ENCODE measurements around the gene NFATC3.

The NFATC3 gene

GRCh38 chr16:68249371-68249770 lies 164.2 kb downstream of the NFATC3 start:
- no peak for DNase-seq
- TF ChIP-seq GATA1 (IDR thresholded peaks at IDR 0.05; ENCODE audit: low read depth, low read length) (no peak), POLR2A (IDR thresholded peaks at IDR 0.05; ENCODE audit: low read length) (no peak)

DNA sequence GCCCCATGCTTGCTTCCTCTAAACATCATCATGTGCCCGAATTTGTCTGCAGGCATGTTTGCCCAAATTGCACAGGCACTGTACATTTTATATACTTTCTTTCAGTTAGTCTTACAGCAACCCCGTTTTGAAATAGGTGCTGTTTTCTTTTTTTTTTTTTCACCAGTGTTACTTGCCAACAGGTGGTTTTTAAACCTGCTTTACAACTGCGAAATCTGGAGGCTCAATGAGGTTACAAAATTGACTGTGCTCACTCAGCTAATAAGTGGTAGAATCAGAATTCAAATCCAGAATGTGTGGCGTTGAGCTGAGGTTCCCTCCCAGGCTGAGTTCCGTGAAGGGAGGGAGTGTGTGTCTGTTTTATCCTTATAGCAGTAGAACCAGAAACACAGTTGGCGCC lies 165.8 kb downstream of the NFATC3 start:
- DNase-seq: no peak
- no peak for TF ChIP-seq POLR2A (IDR thresholded peaks at IDR 0.05; ENCODE audit: low read length)
- no peak for TF ChIP-seq GATA1 (IDR thresholded peaks at IDR 0.05; ENCODE audit: low read depth, low read length)

GRCh38 chr16:68251832-68252231 lies 166.7 kb downstream of the NFATC3 start:
- DNase-seq: no peak

GRCh38 chr16:68252383-68252782 lies 167.2 kb downstream of the NFATC3 start:
- DNase-seq: no peak
- TF ChIP-seq POLR2A (IDR thresholded peaks at IDR 0.05; ENCODE audit: low read length): no peak
- TF ChIP-seq GATA1 (IDR thresholded peaks at IDR 0.05; ENCODE audit: low read depth, low read length): no peak

More at GRCh38 chr16:68251832-68252231, 166.7 kb downstream of the NFATC3 start:
- TF ChIP-seq GATA1 (IDR thresholded peaks at IDR 0.05; ENCODE audit: low read depth, low read length) (no peak), POLR2A (IDR thresholded peaks at IDR 0.05; ENCODE audit: low read length) (no peak)

DNA sequence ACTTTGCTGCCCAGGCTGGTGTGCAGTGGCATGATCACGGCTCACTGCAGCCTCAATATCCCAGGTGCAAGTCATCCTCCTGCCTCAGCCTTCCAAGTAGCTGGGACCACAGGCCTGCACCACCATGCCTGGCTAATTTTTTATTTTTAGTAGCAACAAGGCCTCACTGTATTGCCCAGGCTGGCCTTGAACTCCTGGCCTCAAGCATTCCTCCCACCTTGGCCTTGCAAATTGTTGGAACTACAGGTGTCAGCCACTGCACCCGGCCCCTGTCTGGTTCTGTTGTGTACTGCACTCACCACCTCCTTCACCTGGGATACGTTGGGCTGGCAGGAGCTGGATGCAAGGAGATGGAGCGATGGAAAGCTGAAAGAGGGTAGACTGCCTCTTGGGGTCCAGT lies 168.6 kb downstream of the NFATC3 start:
- DNase-seq: no peak
- TF ChIP-seq GATA1 (IDR thresholded peaks at IDR 0.05; ENCODE audit: low read depth, low read length) (no peak), POLR2A (IDR thresholded peaks at IDR 0.05; ENCODE audit: low read length) (no peak)

GRCh38 chr16:68255712-68256111 lies 170.5 kb downstream of the NFATC3 start:
- no peak for TF ChIP-seq POLR2A (IDR thresholded peaks at IDR 0.05; ENCODE audit: low read length)
- no peak for DNase-seq

GRCh38 chr16:68257251-68257905 lies 172.2 kb downstream of the NFATC3 start:
- DNase-seq: no peak
- no peak for TF ChIP-seq GATA1 (IDR thresholded peaks at IDR 0.05; ENCODE audit: low read depth, low read length)

- DNase-seq: peak in 1 of 2 experiments; percentile 18
- TF ChIP-seq POLR2A (IDR thresholded peaks at IDR 0.05; ENCODE audit: low read length) (no peak), GATA1 (IDR thresholded peaks at IDR 0.05; ENCODE audit: low read depth, low read length) (no peak)
Observed at GRCh38 chr16:68257906-68258800, 173.0 kb downstream of the NFATC3 start.

DNA sequence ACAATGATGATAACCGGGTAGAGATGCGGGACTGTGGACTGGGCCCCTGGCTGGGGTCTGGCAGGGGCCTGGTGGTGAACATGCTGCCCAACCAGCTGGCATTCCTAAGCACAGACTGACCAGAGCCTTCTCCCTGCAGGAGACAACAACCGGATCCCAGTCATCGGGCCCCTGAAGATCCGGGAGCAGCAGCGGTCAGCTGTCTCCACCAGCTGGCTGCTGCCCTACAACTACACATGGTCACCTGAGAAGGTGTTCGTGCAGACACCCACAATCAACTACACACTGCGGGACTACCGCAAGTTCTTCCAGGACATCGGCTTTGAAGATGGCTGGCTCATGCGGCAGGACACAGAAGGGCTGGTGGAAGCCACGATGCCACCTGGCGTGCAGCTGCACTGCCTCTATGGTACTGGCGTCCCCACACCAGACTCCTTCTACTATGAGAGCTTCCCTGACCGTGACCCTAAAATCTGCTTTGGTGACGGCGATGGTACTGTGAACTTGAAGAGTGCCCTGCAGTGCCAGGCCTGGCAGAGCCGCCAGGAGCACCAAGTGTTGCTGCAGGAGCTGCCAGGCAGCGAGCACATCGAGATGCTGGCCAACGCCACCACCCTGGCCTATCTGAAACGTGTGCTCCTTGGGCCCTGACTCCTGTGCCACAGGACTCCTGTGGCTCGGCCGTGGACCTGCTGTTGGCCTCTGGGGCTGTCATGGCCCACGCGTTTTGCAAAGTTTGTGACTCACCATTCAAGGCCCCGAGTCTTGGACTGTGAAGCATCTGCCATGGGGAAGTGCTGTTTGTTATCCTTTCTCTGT lies 174.0 kb downstream of the NFATC3 start:
- no peak for TF ChIP-seq POLR2A (IDR thresholded peaks at IDR 0.05; ENCODE audit: low read length)
- no peak for TF ChIP-seq GATA1 (IDR thresholded peaks at IDR 0.05; ENCODE audit: low read depth, low read length)
- DNase-seq: no peak

DNA sequence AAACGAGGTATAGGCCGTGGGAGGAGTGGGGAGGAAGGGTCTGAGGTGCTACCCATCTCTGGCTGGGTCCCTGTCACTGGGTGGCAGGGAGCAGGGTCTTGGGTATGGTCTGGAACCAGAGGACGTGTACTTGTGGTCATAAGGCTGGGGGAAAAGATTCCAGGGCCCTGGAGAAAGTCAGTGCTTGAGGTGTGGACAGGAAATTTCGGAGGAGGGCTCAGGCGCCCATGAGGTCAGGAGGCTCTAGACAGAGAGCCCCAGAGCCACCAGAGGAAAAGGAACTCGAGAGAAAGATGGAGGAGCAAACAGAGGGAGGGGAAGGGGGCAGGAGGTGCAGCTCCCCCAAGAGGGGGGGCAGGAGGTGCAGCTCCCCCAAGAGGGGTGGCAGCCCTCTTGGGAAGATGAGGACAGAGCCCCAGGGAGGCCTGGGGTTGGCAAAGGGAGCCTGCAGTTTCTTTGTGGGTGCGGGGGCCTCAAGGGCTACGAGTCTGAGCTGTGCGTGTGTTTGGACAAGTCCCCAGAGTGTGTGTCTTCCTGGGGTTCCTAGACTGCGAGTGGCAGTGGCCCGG lies 178.5 kb downstream of the NFATC3 start:
- no peak for TF ChIP-seq GATA1 (IDR thresholded peaks at IDR 0.05; ENCODE audit: low read depth, low read length)
- no peak for TF ChIP-seq POLR2A (IDR thresholded peaks at IDR 0.05; ENCODE audit: low read length)

DNA sequence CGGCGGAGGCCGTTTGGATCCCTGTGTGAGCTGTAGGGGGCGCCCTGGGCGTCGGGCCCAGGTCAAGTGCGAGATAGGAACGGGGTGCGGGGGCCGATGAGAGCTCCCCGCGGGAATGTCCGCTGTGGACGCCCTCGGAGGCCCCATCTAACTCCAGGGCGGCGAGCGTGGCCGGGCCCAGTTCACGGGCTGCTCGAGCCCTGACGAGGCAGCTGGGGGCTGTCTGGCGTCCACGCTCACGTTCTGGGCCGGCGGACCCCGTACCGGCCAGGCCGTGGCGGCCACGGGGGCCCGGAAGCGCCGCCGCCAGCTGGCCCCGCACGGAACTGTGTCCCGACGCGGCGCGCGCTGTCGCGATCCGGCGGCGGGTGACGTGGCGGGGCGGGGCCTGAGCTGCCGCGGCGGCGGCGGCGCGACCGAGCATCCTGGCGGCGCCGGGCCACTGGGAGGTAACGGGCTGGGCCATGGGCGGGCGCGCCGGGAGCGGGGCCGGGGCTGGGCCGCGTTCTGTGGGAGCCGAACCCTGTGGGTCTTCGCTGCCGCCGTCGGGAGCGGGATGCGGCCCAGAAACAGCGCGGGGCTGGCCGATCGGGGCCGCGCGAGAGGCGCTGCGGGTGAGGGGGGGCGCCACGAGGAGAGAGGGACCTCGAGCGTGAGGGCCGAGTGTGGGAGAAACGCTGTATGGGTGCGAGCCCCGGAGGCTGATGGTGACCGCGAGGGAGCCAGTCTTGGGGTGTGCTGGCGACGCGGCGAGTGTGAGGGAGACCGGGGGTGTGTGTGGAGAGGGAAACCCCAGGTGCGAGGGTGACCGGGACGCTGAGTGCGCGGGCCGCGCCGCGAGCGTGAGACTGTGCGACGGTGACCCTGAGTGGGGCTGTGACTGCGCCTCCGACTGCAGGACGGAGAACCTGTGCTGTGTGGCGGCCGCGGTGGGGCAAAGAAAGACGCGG lies 179.2 kb downstream of the NFATC3 start, which contains the start of gene SLC7A6:
Gene SLC7A6 (plus strand): TSS at position 399 of the 950 bp plus-strand sequence. CDS start 10,201 bp downstream, outside the sequence.
- TF ChIP-seq POLR2A (IDR thresholded peaks at IDR 0.05; ENCODE audit: low read length) (peak; percentile 66), GATA1 (IDR thresholded peaks at IDR 0.05; ENCODE audit: low read depth, low read length) (no peak)
- peak; percentile 91 to 95 for DNase-seq

More for the DNA sequence above, 178.5 kb downstream of the NFATC3 start:
- no peak for DNase-seq

DNA sequence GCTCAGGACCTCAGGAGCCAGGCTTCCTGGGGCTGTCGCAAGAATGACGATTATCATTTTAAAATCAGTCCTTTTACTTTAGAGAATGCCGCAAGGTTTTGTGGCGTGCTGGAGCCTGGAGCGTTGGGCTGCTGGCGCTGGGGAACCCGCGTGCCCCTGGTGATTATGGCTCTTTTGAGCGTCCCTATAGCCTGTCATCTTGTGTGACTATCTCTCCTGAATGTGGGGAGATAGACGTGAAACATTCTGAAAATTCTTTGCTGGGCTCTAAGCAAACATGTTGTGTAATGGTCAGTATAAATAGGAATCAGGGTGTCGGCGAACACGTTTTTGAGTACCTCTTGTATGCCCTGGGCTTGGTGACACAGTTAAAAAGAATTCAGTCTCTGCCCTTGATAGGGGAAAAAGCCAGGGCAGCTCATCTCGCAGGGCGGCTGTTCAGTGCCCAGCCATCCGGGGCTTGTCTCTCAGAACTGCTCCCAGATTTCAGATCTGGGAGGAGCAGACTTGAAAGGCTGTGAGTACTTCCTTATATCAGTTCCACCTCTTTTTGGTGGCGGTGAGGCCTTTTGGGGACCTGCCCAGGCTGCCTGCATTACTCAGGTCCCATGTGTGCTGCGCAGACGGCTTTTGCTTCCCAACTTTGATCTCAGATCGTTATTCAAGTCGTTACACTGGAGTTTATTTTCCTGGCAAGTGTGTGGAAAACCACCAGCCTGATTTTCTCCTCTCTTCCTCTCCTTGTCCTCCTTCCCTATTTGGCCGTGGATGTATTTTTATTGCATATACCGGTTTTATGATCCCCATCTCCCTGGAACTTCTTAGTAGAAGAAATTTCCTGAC lies 180.1 kb downstream of the NFATC3 start:
- peak; percentile 65 to 69 for DNase-seq
- TF ChIP-seq GATA1 (IDR thresholded peaks at IDR 0.05; ENCODE audit: low read depth, low read length) (no peak), POLR2A (IDR thresholded peaks at IDR 0.05; ENCODE audit: low read length) (no peak)

All from erythroblast (primary cell).